ENCODE measurements around the gene ABI3.

DNA sequence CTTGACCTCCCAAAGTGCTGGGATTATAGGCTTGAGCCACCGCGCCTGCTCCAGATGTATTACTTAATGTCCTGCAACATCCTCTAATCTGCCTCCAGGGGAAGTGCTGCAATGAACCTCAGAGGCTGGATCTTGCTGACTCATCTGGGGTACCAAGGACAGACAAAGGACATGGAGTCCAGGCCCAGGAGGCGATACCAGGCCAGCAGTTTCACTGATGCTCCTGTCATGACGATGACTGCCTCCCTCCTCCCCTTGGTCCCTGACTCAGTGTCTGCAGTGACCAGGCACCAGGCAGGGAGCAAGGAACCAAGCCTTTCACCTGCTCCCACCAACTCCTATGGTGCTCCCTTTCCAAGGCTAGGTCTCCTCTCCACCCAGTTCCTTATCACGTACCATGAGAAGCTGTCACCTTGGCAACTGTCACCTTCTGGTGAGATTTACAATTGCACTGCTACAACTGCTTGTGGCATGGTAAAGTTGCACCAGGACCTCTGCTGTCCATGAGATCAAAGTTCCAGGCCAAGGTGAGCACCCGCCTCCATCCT lies 41.7 kb downstream of the ABI3 start:
- TF ChIP-seq, protein P1, sequence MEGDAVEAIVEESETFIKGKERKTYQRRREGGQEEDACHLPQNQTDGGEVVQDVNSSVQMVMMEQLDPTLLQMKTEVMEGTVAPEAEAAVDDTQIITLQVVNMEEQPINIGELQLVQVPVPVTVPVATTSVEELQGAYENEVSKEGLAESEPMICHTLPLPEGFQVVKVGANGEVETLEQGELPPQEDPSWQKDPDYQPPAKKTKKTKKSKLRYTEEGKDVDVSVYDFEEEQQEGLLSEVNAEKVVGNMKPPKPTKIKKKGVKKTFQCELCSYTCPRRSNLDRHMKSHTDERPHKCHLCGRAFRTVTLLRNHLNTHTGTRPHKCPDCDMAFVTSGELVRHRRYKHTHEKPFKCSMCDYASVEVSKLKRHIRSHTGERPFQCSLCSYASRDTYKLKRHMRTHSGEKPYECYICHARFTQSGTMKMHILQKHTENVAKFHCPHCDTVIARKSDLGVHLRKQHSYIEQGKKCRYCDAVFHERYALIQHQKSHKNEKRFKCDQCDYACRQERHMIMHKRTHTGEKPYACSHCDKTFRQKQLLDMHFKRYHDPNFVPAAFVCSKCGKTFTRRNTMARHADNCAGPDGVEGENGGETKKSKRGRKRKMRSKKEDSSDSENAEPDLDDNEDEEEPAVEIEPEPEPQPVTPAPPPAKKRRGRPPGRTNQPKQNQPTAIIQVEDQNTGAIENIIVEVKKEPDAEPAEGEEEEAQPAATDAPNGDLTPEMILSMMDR (IDR thresholded peaks at IDR 0.05; ENCODE audit: insufficient read depth, low read depth, low read length): no peak
- TF ChIP-seq EZH2 (IDR thresholded peaks at IDR 0.05; ENCODE audit: insufficient read depth, low read length): no peak
